ENCODE data around the gene ARID1B.
"Not testable (repeated sequence)": the region's sequence is repeated elsewhere in the genome, so short reads cannot be mapped to it uniquely, and the experiment has no call there.

ARID1B gene

GRCh38 chr6:156978948-156979347 lies 201.8 kb downstream of the ARID1B start:
- no peak for TF ChIP-seq CTCF (IDR thresholded peaks at IDR 0.05; ENCODE audit: low read depth, low read length, missing control alignments)

GRCh38 chr6:156980515-156980914 lies 203.3 kb downstream of the ARID1B start:
- TF ChIP-seq CTCF (IDR thresholded peaks at IDR 0.05; ENCODE audit: low read depth, low read length, missing control alignments), result no peak
- H3K4me3 ChIP-seq (replicated peaks; ENCODE audit: low read depth, low read length), result no peak overlapping the region
- DNase-seq (ENCODE audit: extremely low read depth, low read depth), result no peak

More at GRCh38 chr6:156978948-156979347, 201.8 kb downstream of the ARID1B start:
- DNase-seq (ENCODE audit: extremely low read depth, low read depth), result no peak
- H3K4me3 ChIP-seq (replicated peaks; ENCODE audit: low read depth, low read length), result no peak overlapping the region

- no peak for TF ChIP-seq CTCF (IDR thresholded peaks at IDR 0.05; ENCODE audit: low read depth, low read length, missing control alignments)
- no peak overlapping the region for H3K4me3 ChIP-seq (replicated peaks; ENCODE audit: low read depth, low read length)
- DNase-seq (ENCODE audit: extremely low read depth, low read depth), result no peak
Measured at GRCh38 chr6:156980948-156981347, 203.8 kb downstream of the ARID1B start.

- no peak for TF ChIP-seq CTCF (IDR thresholded peaks at IDR 0.05; ENCODE audit: low read depth, low read length, missing control alignments)
- DNase-seq (ENCODE audit: extremely low read depth, low read depth), result no peak
- H3K4me3 ChIP-seq (replicated peaks; ENCODE audit: low read depth, low read length), result no peak overlapping the region
Measured at GRCh38 chr6:156982168-156982567, 205.0 kb downstream of the ARID1B start.

- DNase-seq (ENCODE audit: extremely low read depth, low read depth); H3K4me3 ChIP-seq (replicated peaks; ENCODE audit: low read depth, low read length): not testable (repeated sequence)
Measured at GRCh38 chr6:156982864-156983263, 205.7 kb downstream of the ARID1B start.

GRCh38 chr6:156984178-156984738 lies 207.1 kb downstream of the ARID1B start:
- H3K4me3 ChIP-seq (replicated peaks; ENCODE audit: low read depth, low read length), result no peak overlapping the region
- no peak for TF ChIP-seq CTCF (IDR thresholded peaks at IDR 0.05; ENCODE audit: low read depth, low read length, missing control alignments)
- DNase-seq (ENCODE audit: extremely low read depth, low read depth), result no peak

GRCh38 chr6:156985309-156985708 lies 208.1 kb downstream of the ARID1B start:
- H3K4me3 ChIP-seq (replicated peaks; ENCODE audit: low read depth, low read length), result no peak overlapping the region
- no peak for DNase-seq (ENCODE audit: extremely low read depth, low read depth)
- TF ChIP-seq CTCF (IDR thresholded peaks at IDR 0.05; ENCODE audit: low read depth, low read length, missing control alignments), result no peak
